ENCODE measurements around the gene TSPAN2. TPM values are rescaled to one million over a fixed set of nuclear protein-coding genes. Genes with fewer than 3 reads are reported as not detected.
A peak's percentile ranks its signal among the peaks of the same experiment; 100 is the strongest.

TSPAN2 gene
- total RNA-seq, 1 experiment from 2014 or later: 26.5 TPM

GRCh38 chr1:115071012-115071664 is 18.2 kb downstream of the TSPAN2 start:
- peak in 1 of 2 experiments; percentile 33 for DNase-seq
- ChIA-PET POLR2A (ENCODE audit: unreplicated experiment) (no interaction called here), CTCF (interaction anchor here (0.7 kb wide), 1 partner anchor 21 kb away, joined by 6 read pairs; no protein-coding TSS in a partner anchor)
- no peak overlapping the region for H3K4me3 ChIP-seq
- peaks cover 8% of the 10 kb centered on the region; the same call in 1 of the 2 replicates for H3F3A ChIP-seq (ENCODE audit: insufficient read depth, low read depth)
- no peak overlapping the region for H3K4me2 ChIP-seq
- TF ChIP-seq CTCF (conservative IDR thresholded peaks at IDR 0.05) (no peak), EZH2 (IDR thresholded peaks at IDR 0.05; ENCODE audit: low read depth) (no peak)
- peaks cover 17% of the 10 kb centered on the region for H3K4me1 ChIP-seq (replicated peaks; ENCODE audit: insufficient read depth)
- H3K9me2 ChIP-seq (ENCODE audit: insufficient read depth): no peaks in the 10 kb centered on the region
- no peaks in the 10 kb centered on the region for H3K9me3 ChIP-seq (ENCODE audit: insufficient read depth, low read depth)
- H3K79me2 ChIP-seq (ENCODE audit: low read depth): no peaks in the 10 kb centered on the region
- 0 out of 2 replicates have a peak, but pooled peaks cover 5% of the 10 kb centered on the region for H3K36me3 ChIP-seq (ENCODE audit: low read depth)
- no peaks in the 10 kb centered on the region for H4K20me1 ChIP-seq (ENCODE audit: insufficient read depth)
- intact Hi-C loops (cut with micrococcal nuclease; ENCODE audit: unreplicated experiment): no loop called here
- no peak overlapping the region for H2AFZ ChIP-seq
- no peak overlapping the region for H3K27ac ChIP-seq
- H3K27me3 ChIP-seq (ENCODE audit: insufficient read depth, low read depth): no peaks in the 10 kb centered on the region
- BruUV-seq (replicated peaks): no TSS peak

GRCh38 chr1:115069659-115070308 is 19.5 kb downstream of the TSPAN2 start:
- POLR2A ChIA-PET (ENCODE audit: unreplicated experiment): no interaction called here
- Histone ChIP-seq H3K27ac (no peak overlapping the region), H3F3A (ENCODE audit: insufficient read depth, low read depth) (peaks cover 9% of the 10 kb centered on the region), H3K4me3 (no peak overlapping the region), H3K36me3 (ENCODE audit: low read depth) (0 out of 2 replicates have a peak, but pooled peaks cover 10% of the 10 kb centered on the region), H3K4me2 (no peak overlapping the region), H3K79me2 (ENCODE audit: low read depth) (no peaks in the 10 kb centered on the region), H4K20me1 (ENCODE audit: insufficient read depth) (no peaks in the 10 kb centered on the region), H3K9me2 (ENCODE audit: insufficient read depth) (no peaks in the 10 kb centered on the region), H2AFZ (no peak overlapping the region), H3K9me3 (ENCODE audit: insufficient read depth, low read depth) (no peaks in the 10 kb centered on the region), H3K4me1 (replicated peaks; ENCODE audit: insufficient read depth) (peaks cover 24% of the 10 kb centered on the region), H3K27me3 (ENCODE audit: insufficient read depth, low read depth) (no peaks in the 10 kb centered on the region)
- no TSS peak for BruUV-seq (replicated peaks)
- CTCF ChIA-PET: no interaction called here
- no peak for TF ChIP-seq CTCF (conservative IDR thresholded peaks at IDR 0.05)
- TF ChIP-seq EZH2 (IDR thresholded peaks at IDR 0.05; ENCODE audit: low read depth): no peak
- DNase-seq: peak; percentile 22 to 62
- intact Hi-C loops (cut with micrococcal nuclease; ENCODE audit: unreplicated experiment): loop anchor here (1.0 to 10.0 kb wide), 2 partner anchors 66 to 355 kb away; no protein-coding TSS in a partner anchor

- Histone ChIP-seq H3K4me1 (replicated peaks; ENCODE audit: insufficient read depth) (peaks cover 31% of the 10 kb centered on the region), H3K79me2 (ENCODE audit: low read depth) (no peaks in the 10 kb centered on the region), H4K20me1 (ENCODE audit: insufficient read depth) (no peaks in the 10 kb centered on the region), H2AFZ (no peak overlapping the region), H3K36me3 (ENCODE audit: low read depth) (0 out of 2 replicates have a peak, but pooled peaks cover 10% of the 10 kb centered on the region), H3K27ac (no peak overlapping the region), H3F3A (ENCODE audit: insufficient read depth, low read depth) (peaks cover 17% of the 10 kb centered on the region), H3K4me2 (no peak overlapping the region), H3K9me2 (ENCODE audit: insufficient read depth) (no peaks in the 10 kb centered on the region), H3K4me3 (no peak overlapping the region), H3K9me3 (ENCODE audit: insufficient read depth, low read depth) (no peaks in the 10 kb centered on the region), H3K27me3 (ENCODE audit: insufficient read depth, low read depth) (no peaks in the 10 kb centered on the region)
- intact Hi-C loops (cut with micrococcal nuclease; ENCODE audit: unreplicated experiment): loop anchor here (1.0 to 10.0 kb wide), 2 partner anchors 66 to 356 kb away; no protein-coding TSS in a partner anchor
- POLR2A ChIA-PET (ENCODE audit: unreplicated experiment): no interaction called here
- CTCF ChIA-PET: no interaction called here
- BruUV-seq (replicated peaks): no TSS peak
- no peak for TF ChIP-seq CTCF (conservative IDR thresholded peaks at IDR 0.05)
- TF ChIP-seq EZH2 (IDR thresholded peaks at IDR 0.05; ENCODE audit: low read depth): no peak
- DNase-seq: peak; percentile 33 to 37
These were observed 20.3 kb downstream of the TSPAN2 start for GRCh38 chr1:115068826-115069585.

All from PC-9 (cell line).